HepG2 (cell line): ENCODE results near the gene GPR62. TPM values are rescaled to one million over a fixed set of nuclear protein-coding genes. Genes with fewer than 3 reads are reported as not detected.

ENCODE experiments used
- ATF2 ChIP-seq: sonication (generic); formaldehyde crosslinking; IDR thresholded peaks from 2 replicates; pipeline ENCODE4 v1.4.0; 2020; ENCODE audit warnings: missing genetic modification reagents
- DPF2 ChIP-seq: sonication (generic); formaldehyde crosslinking; IDR thresholded peaks from 2 replicates; pipeline ENCODE4 v1.4.0; 2020; ENCODE audit warnings: mild to moderate bottlenecking, low read depth, missing genetic modification reagents, borderline replicate concordance
- ETV5 ChIP-seq: IDR thresholded peaks from 2 replicates; pipeline ENCODE4 v1.6.1; 2018; ENCODE audit warnings: missing biosample characterization, missing genetic modification reagents, inconsistent platforms, borderline replicate concordance
- FOXK2 ChIP-seq: fragments of 450-650 bp; IDR thresholded peaks from 2 replicates; pipeline ENCODE4 v1.6.1; 2016
- HOXA7 ChIP-seq: sonication (generic); formaldehyde crosslinking; IDR thresholded peaks from 2 replicates; pipeline ENCODE4 v1.8.1; 2022; ENCODE audit warnings: mild to moderate bottlenecking, missing genetic modification reagents, moderate library complexity
- KLF13 ChIP-seq: sonication (generic); formaldehyde crosslinking; IDR thresholded peaks from 2 replicates; pipeline ENCODE4 v1.4.0; 2020; ENCODE audit warnings: mild to moderate bottlenecking, missing genetic modification reagents
- PATZ1 ChIP-seq: sonication (generic); formaldehyde crosslinking; IDR thresholded peaks from 2 replicates; pipeline ENCODE4 v1.4.0; 2020; ENCODE audit warnings: missing genetic modification reagents
- POLR2AphosphoS5 ChIP-seq: IDR thresholded peaks from 2 replicates; pipeline ENCODE4 v1.6.1; 2012; ENCODE audit warnings: low read depth, low read length
- SKIL ChIP-seq: sonication (generic); formaldehyde crosslinking; IDR thresholded peaks from 2 replicates; pipeline ENCODE4 v1.8.0; 2022; ENCODE audit warnings: missing genetic modification reagents, mild to moderate bottlenecking, moderate library complexity, borderline replicate concordance
- SMAD9 ChIP-seq: sonication (generic); formaldehyde crosslinking; IDR thresholded peaks from 2 replicates; pipeline ENCODE4 v1.5.1; 2020; ENCODE audit warnings: mild to moderate bottlenecking, missing genetic modification reagents
- SSRP1 ChIP-seq: IDR thresholded peaks from 2 replicates; pipeline ENCODE4 v1.6.1; 2016; ENCODE audit warnings: control low read depth
- TAF15 ChIP-seq: fragments of 200-400 bp; formaldehyde crosslinking; IDR thresholded peaks from one replicate; pipeline ENCODE4 v1.6.1; 2018; ENCODE audit warnings: mild to moderate bottlenecking, low read depth, low read length; ENCODE audit not compliant: poor library complexity, severe bottlenecking
- ZBTB1 ChIP-seq: sonication (generic); formaldehyde crosslinking; IDR thresholded peaks from 2 replicates; pipeline ENCODE4 v1.4.0; 2020; ENCODE audit warnings: missing genetic modification reagents, borderline replicate concordance
- ZBTB3 ChIP-seq: sonication (generic); formaldehyde crosslinking; IDR thresholded peaks from 2 replicates; pipeline ENCODE4 v1.4.0; 2020; ENCODE audit warnings: low read depth, mild to moderate bottlenecking, moderate library complexity, missing genetic modification reagents, borderline replicate concordance
- ZBTB44 ChIP-seq: sonication (generic); formaldehyde crosslinking; IDR thresholded peaks from 2 replicates; pipeline ENCODE4 v1.4.0; 2020; ENCODE audit warnings: missing genetic modification reagents
- ZNF12 ChIP-seq: sonication (generic); formaldehyde crosslinking; IDR thresholded peaks from 2 replicates; pipeline ENCODE4 v1.5.0; 2020; ENCODE audit warnings: missing genetic modification reagents
- ZNF281 ChIP-seq: sonication (generic); formaldehyde crosslinking; IDR thresholded peaks from 2 replicates; pipeline ENCODE4 v1.4.0; 2020; ENCODE audit warnings: missing genetic modification reagents, borderline replicate concordance
- ZNF44 ChIP-seq: sonication (generic); formaldehyde crosslinking; IDR thresholded peaks from 2 replicates; pipeline ENCODE4 v1.5.1; 2020; ENCODE audit warnings: mild to moderate bottlenecking, missing genetic modification reagents
- polyA plus RNA-seq, 8 experiments: library from polyadenylated mRNA; depleted of rRNA in 3 of 8; stranded (reverse) in 7 of 8; unstranded in 1 of 8; fragments of >200 nt; fragmentation: Illumina TruSeq in 4 of 8; extraction: Trizol in 4 of 8; gene quantifications; 2 replicates each; pipeline versions ENCODE4 v1.2.1 to v1.2.3, GENCODE V29; 2011 to 2016; ENCODE audit warnings: low read depth in 4 of 8, missing spikeins in 1 of 8, mixed read lengths in 1 of 8; ENCODE audit not compliant: insufficient read depth in 1 of 8
- total RNA-seq, 5 experiments: library from RNA; depleted of rRNA; stranded (reverse); fragments of >200 nt; fragmentation: Illumina TruSeq; extraction: Trizol; gene quantifications; 2 replicates each; pipeline ENCODE4 v1.2.3, GENCODE V29; 2016; ENCODE audit warnings: low read depth in 1 of 5

The GPR62 gene
- total and polyA plus RNA-seq, 2 of the 13 experiments (the other 11 are each of a cell fraction or from before 2014, with no cell fraction given): not detected

GRCh38 chr3:51942603-51943450 lies 12.4 kb upstream of the GPR62 start (continued):
- peak; percentile 68 for TF ChIP-seq ZNF281 (CRISPR knock-in tag)
- TF ChIP-seq ZBTB1: no peak
- no peak for TF ChIP-seq DPF2 (CRISPR knock-in tag)
- TF ChIP-seq PATZ1 (CRISPR knock-in tag): peak; percentile 32; the same call in 1 of the 2 replicates
- no peak for TF ChIP-seq HOXA7 (CRISPR knock-in tag)
- 0 out of 2 replicates have a peak, but pooled peaks have one; percentile 1 for TF ChIP-seq ZNF12
- TF ChIP-seq KLF13 (CRISPR knock-in tag): 0 out of 2 replicates have a peak, but pooled peaks have one; percentile 71
- TF ChIP-seq ZBTB3 (CRISPR knock-in tag): 0 out of 2 replicates have a peak, but pooled peaks have one; percentile 17
- peak; percentile 77 for TF ChIP-seq SKIL
- TF ChIP-seq ZBTB44 (CRISPR knock-in tag): no peak
- no peak; the same call in 1 of the 2 replicates for TF ChIP-seq ETV5 (CRISPR knock-in tag)
- TF ChIP-seq ATF2: no peak
- no peak for TF ChIP-seq SSRP1 (CRISPR knock-in tag)
- TF ChIP-seq TAF15: no peak
- 0 out of 2 replicates have a peak, but pooled peaks have one; percentile 32 for TF ChIP-seq SMAD9
- peak; percentile 72; the same call in 1 of the 2 replicates for TF ChIP-seq ZNF44 (CRISPR knock-in tag)
- peak; percentile 76 for TF ChIP-seq POLR2AphosphoS5
- TF ChIP-seq FOXK2: 0 out of 2 replicates have a peak, but pooled peaks have one; percentile 23
